NOMO-1 treated with DMSO at 0.1 percent for 48 hours (cell line): Measurements from ENCODE around the gene LURAP1L.

Experiments
- DNase-seq: peaks from one replicate; lab custom pipeline; 2025; ENCODE audit not compliant: unreplicated experiment; lab: John Stamatoyannopoulos, UW

LURAP1L gene

DNA sequence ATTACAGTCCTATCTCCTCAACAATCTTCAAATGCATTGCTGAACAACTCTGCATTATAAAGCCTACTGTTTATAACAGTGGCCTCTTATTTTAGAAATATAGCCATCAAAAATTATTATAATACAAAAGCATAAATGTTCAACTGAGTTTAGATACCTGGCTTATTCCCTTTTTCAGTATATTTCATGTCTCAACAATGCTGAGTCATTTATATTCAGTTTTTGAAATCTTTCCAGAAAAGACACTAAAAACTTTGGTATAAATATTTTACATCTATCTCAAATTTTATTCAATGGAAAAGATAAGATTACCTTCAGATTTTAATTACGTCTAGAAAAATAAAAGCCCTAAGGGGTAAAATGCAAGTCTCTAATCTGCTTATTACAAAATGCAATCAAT is 37.9 kb downstream of the LURAP1L start:
- no peak for DNase-seq

DNA sequence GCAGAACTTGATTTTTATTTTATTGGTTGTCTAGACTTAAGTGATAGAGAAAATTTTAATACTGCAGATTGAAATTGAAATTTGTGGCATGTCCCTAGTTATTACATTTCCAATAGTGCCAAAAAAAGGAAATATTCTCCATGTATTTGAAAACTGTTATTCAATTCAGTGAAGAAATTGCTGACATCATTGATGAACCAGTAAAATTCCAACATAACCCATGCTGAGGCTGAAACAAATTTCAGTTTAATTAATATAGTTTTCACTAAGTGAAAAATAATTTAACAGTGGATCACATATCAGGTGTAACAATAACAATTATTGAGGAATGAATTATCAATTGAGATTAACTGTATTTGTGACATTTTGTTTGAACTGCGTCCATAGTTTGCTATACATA is 38.7 kb downstream of the LURAP1L start:
- DNase-seq = no peak

DNA sequence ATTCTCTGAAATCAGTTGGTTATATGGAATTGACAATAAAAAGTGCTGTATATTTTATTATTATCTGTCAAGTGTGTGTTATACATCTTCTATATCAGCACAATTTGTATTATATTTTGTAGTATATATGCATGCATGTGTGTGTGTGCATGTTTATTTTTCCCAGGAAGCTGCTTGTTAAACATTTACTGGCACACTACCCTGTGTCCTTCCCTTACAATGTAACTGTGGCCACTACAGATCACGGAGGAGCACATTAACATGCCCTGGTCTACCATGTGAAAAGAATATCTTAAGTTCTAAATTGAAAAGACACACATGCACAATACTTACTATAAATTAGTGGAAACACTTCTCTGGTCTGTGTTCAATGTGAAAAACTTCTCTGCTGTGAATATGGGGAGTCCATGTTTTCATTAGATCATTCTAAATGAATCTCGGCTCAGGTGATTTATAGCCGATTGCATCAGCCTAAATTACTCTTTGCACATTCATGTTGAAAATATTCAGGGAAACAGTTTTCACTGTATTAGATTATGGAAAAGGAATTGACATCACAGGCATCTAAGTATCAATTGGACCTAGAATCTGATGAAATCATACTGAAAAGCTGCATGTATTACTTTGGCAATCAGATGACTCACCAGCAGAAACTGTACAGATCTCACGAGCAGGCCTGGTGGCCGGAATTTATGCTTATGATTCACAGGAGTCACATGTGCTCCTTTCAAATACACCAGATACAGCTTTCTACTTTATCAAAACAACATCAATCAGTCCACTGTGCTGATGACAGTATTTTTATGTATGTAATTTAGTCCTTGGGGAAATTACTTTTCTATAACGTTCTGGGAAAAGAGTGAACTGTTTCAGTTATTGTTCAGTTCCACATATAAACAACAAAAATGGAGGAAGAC is 39.4 kb downstream of the LURAP1L start:
- peak; percentile 13 for DNase-seq

DNA sequence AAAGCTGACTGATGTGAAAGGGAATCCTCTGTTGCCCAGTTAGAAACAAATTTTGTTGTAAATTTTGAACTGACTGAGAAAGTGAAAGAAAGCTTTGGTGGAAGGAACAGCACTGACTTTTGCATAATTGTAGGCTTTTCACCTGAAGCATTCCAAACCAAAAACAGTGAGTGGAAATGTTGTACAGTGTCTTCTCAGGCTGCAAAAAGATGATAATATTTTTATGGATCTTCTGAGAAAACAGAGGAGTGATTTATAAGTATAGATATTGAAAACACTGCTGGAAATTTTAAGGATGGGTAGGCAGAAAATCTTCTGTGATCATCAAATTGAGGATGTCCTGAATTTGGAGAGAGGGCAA is 40.0 kb downstream of the LURAP1L start:
- DNase-seq = no peak

DNA sequence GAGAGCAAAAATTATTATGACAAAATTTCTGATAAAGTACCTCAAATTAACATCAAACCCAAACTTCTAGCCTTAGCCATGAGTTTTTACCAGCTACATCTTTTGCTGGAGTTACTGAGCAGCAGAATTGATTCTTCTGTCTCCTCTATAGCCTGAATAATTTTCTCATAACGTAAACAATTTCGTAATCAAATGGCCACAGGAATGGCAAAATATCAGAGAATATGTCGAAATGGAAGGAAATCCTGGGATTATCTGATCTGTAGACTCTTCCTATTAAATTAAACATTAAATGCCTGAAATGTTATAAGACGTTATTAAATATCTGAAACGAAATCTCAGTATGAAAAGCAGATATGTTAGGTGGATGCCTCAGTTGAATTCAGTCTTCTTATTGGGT is 41.1 kb downstream of the LURAP1L start:
- no peak for DNase-seq

DNA sequence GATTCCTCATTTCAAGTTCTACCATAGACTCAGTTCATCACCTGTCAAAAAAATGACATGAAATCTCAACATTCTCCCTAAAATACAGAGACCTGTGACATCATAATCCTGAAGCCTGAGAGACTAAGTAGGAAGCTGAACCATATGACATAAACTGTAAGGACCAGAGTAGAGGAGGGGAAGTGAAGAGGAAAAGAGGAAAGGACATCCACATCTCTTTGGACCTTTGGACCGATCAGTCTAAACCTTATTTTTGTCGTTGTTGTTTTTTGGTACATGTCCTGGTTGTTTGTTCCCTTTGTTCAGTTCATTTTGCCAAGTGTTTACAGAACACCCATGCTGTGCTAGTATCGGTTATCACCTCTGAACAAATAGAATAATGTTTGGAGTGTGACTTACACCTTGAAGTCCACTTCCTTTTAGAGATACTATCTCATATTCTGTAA is 41.9 kb downstream of the LURAP1L start:
- no peak for DNase-seq

DNA sequence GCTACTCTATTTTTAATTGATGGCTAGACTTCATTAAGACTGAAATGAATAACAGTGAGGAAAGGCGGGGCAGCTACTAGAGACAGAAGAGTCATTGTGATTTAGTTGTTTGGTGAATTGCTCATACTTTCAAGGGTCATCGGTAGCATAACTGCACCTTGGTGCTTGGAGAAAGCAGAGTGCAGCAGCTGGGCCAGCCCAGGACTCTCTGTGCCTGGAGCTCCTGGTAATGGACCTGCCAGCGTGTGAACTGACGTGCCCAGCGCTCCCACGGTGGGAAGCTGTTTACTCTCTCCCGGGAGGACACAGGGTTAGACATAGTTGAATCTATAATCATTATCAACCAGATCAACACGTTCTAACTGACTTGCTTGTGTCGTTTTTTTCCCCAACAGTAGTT is 42.9 kb downstream of the LURAP1L start:
- no peak for DNase-seq

DNA sequence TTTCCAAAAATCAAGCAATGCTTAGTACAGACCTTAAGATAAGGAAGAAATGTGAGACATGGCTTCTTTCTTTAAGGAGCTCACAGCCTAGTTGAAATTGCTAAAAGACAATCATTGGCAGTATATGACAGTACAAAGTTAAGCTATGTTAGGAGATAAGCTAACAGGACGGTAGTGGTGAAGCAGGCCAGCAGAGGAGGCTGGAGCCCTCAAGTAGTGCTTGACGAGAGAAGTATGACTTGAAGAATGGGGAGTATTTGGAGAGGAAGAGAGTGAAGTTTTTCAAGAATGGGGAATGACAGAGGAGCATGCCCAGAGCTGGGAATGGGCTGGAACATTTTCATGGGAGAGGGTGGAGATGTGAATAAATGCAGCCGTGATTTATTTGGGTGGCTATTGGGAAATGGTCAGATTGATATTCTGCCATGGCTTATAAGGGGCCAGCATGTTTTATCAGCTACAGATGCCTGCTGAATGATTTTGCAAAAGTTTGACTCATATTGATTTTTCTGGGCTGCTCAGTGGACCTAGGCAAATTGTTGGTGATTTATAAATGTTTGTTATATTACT is 43.7 kb downstream of the LURAP1L start:
- no peak for DNase-seq

DNA sequence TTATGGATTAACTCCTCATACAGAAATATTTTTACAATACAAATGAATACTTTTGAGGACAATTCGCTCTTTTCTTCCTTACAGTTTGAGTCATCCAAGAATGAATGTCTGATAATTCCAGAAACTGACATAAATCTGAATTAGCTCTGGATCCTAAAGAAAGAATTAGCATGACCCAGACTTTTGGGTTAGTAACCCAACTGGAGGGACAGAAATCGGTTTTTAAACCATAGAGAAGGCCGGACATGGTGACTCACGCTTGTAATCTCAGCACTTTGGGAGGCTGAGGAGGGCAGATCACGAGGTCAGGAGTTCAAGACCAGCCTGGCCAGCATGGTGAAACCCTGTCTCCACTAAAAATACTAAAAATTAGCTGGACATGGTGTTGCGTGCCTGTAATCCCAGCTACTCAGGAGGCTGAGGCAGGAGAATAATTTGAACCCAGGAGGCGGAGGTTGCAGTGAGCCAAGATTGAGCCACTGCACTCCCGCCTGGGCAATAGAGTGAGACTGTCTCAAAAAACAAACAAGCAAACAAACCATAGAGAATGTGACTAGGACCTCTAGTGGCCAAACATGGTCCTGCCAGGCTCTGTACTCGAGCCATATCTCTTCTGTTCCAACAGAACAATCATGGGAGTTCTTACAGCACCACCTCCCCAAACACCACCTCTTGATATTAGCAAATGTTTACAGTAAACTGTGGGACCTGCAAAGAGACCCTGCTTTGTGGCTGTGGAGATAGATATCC is 44.8 kb downstream of the LURAP1L start:
- no peak for DNase-seq

DNA sequence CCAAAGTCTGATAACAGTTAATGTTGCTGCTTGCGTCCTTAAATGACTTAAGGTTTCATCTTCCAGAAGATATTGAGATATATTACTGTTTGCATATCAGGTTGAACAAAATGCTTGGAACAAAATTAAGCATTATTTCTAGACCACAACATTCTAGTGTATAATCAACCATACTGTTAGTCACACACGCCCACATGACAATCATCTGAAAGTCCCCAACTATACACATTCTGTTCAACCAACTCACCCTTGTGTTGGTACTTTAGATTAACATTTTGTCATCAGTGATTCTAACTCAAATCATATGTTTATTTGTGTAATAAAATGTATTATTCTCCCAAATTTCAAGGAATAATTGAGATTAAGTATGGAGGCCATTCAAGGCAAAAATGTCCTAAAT is 47.3 kb downstream of the LURAP1L start:
- DNase-seq = no peak

DNA sequence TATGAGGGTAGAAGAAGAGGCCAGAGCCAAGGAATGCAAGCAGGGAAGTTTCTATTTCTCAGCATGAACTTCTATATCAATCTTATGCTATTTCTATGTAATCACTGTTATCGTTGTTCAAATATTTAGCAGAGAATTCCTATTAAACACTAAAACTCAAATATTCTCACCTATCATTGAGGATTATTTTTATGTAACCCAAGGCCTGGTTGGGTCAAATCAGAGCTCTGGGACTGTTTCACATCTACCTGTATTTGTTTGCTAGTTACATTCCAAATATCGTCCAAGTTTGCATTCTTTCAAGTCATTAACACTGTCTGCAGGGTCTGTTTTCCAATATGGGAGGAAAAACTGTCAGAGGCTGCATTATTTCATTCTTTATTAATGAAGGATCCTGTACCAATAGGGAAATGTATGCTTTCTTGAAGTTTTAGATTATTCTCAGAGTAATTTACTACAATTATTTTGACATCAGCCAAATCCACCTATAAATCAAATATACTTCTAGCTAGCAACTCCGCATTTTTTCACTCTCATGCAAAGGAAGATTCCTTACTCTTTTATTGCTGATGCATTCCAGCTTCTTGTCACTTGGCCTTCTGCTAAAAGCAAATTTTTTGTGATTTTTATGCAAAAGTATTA is 52.2 kb downstream of the LURAP1L start:
- DNase-seq = no peak

DNA sequence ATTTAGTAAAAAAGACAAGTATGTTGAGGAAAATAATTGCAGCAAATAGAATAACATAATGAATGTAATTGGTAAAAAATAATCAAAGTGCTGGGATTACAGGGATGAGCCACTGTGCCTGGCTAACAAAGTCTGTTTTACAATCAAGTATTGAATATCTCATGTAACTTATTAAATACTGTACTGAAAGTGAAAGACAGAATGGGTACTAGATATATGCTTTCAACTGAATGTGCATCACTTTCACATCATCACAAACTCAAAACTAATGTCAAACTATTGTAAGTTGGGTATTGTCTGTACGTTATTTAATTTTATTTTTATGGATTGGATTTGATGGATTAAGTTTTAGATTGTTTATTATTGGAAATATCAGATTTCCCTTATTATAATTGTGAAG is 58.9 kb downstream of the LURAP1L start:
- DNase-seq = no peak

DNA sequence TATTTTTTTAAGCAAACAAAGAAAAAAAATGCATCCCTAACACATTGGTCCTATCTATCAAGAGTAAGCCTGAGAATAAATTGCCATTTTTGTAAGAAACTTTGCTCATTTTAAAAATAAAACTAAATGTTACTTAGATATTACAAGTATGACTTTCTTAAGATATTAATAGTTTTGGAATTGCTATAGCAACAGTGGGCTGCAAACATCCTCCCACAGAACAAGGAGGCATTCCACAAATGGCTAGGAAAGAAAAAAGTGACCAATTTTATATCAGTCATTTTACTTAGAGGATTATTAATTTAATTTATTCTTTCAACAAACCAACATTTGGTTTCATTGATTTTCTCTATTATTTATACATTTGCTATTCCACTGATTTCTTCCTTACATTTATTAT is 63.7 kb downstream of the LURAP1L start:
- DNase-seq = no peak

DNA sequence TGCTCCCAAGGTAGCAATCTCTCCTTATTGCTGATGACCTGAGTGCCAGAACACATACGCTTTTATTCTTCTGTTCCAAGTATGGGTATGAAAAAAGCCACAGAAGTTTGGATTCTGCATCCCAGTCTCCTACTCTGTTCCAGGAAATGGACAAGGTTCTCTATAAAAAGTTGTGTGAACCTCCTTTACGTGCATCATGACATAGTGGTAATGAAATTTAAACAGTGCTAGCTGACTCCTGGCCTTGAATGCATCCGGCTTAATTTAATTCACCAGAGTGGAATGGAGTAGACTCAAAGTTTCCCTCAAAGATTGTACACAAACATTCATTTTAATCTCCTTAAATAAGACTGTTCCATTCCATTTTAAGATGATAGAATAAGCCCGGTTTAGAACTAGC is 68.9 kb downstream of the LURAP1L start:
- no peak for DNase-seq

DNA sequence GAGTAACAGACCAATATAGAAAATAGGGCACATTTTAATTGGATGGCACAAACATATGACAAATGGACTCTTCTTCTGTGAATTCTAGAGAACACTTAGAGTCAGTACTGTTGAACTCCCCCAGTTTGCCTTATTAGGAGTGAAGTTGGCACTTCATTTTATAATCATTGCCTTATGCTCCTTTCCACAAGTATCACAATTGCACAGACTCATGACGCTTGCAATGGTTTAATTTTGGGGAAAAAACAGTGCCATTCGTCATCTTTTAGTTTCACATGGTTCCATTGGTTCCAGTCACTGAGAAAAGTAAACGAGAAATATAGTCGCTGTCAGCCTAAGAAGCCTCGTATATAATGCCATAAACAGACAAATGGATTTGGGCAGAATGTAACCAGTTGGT is 71.2 kb downstream of the LURAP1L start:
- no peak for DNase-seq

DNA sequence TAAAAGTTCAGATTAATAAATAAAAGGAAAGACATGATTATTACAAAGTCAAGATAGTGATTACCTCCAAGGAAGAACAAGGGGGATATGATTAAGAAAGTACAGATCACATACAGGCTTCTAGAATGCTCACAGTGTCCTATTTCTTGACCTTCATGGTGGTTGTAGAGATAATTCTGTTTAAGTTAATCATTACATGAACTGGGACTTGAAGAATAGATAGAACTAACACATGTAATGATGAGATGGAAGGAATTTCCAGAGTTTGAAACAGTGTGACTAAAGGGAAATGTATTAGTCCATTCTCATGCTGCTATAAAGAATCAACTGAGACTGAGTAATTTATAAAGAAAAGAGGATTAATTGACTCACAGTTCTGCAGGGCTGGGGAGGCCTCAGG is 72.7 kb downstream of the LURAP1L start:
- no peak for DNase-seq

DNA sequence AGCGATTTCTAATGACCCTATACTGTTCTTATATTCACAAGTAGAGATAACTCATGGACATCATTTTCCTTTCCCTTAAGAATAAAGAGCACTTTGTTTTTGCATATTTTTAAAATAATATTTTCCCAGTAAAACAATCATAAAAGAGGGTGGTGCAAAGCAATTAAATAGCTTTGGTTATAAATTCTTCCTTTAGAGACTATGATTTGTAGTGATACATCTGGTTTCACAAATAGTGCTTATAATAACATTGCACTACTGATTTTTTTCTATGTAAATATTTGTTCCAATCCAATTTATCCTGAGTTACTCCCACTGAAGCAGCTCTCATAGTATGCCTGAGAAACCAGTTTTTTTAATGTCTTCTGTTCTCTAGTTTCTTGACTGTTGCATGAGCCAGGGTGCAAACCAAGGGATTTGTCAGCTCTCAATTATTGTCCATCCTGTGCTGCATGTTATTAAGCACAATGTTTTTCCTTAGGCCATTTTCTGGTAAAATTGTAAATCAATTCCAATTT is 74.7 kb downstream of the LURAP1L start:
- DNase-seq = no peak

DNA sequence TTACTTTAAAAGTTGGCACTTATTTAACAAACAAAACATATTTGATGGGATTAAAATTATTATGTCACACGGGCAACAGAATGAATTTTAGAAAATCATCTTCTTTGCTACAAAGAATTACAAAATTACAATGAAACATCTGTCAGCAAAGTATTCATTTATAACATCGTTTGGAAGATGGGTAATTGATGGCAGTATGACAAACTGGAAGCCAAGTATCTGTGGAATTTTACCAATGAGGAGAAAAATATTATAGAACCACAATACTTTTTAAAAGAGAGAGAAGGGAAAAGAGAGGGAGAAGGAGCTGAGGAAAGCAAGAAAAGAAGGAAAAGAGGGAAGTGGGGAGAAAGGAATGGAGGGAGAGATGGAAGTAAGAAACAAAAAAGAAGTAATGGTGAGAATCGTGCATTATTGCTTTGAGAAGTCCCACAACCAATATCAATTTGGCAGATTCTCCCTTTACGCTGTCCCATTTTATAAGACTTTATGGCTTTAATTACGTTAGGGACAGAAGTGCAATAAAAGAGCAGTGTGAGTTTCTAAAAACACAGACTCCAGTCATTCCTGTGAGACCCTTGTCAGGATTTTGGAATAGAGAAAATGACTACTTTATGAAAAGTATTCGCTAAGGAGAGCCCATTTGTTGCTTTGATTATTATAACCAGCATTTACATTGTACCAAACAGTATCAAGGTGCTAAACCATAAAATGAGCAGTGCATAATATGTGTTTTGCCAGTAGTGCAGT is 76.7 kb downstream of the LURAP1L start:
- no peak for DNase-seq

DNA sequence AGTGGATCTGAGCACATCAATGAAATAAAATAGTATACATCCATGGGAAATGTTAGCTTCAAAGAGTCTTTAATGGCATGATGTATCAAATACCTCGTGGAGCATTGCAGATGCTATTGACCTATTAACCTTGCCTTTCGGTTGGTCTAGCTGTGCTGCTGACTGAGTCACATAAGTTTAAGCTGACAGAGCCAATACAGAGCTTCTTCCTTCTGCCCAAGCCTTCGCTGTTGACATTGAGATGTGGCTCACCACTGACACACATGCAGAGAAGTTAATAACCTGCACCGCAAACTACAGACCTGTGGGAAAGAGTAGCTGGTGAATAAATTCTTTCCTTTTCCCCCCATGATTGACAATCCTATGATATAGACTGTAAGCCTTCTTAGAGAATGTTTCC is 78.2 kb downstream of the LURAP1L start:
- no peak for DNase-seq

DNA sequence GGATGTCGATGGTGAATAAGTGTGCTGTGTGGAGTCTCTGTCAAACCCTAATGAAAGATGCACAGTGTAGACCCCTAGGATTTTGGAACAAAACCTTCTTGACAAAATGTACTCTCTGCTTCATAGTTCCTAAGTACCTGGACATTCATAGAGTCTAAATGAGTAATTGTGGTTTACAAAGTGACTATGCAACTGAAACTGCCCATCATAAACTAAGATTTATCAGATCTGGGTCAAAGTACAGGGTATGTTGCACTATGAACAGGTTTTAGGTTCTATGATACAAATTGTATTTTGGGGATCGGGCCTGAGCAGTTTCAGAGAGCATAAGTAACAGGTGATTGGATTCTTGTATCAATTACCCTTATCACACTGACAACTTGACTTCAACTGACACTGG is 79.4 kb downstream of the LURAP1L start:
- DNase-seq = no peak

DNA sequence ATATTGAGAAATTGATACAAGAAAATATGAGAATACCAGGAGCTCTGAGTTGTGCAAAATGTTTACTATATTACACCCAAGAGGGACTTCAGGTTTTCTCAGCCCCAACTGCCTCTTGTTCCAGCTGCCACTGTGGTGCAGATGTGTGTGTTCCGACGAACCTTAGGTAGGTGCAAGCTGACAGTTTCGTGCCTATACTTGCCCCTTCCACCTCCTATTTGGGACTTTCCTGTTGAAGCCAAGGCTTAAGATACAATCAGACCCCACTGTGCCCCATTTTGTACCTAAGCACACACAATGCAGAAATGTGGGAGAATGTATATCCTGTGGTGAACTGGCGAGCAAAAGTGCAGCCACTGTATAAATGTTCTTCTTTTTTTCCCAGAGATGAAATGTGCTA is 80.2 kb downstream of the LURAP1L start:
- DNase-seq = no peak
